Upper lobe of left lung (tissue), 4 donors: ENCODE data around the gene NAPB.

ENCODE experiments used
- EP300 ChIP-seq, 4 donors: sonication (generic); formaldehyde crosslinking; IDR thresholded peaks; one replicate each; pipeline ENCODE4 v1.5.1; 2017; ENCODE audit warnings: antibody characterized with exemption in 4 of 4, control low read depth in 2 of 4
- POLR2A ChIP-seq, 4 donors: fragments of 450-650 bp; IDR thresholded peaks; one replicate each; pipeline ENCODE4 v1.5.1; 2016 to 2017; ENCODE audit warnings: antibody characterized with exemption in 4 of 4, mild to moderate bottlenecking in 2 of 4
- TF ChIP-seq, protein P1 (sequence below), 6 experiments: fragments of 450-650 bp in 4 of 6; fragments of 200-600 bp in 2 of 6; sonication (generic) in 2 of 6; IDR thresholded peaks; one replicate each; pipeline ENCODE4 v1.5.1; 2016 to 2019; ENCODE audit warnings: antibody characterized with exemption in 6 of 6

DNA sequence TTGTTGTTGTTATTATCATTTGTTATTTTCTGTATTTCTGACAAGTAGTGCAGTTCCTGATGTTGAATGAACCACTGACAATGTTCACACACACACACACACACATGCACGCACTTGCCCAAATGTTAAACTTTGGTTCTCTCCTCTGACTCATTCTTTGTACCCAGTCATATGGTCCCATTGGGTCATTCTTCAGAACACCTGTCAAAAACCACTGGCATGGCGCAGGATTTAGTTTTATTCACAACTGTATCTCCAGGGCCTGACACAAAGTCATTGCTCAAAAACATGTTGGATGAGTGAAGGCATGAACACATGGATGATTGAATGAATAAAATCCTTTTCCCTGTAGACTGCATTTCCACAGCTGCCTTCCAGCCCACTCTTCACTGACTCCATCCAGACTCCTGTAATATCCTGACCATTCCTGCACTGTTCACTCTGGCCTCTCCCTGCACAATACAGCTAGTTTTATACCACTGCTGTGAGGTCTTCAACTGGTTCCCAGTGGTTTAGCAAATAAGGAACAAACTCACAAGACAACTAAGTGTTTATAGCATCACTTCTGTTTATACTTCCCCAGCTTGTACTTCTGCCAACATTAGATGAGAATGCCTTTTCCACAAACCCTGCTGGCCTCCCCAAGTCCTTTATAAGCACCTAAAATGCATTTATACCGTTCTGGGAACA lies 38.3 kb upstream of the NAPB start:
- TF ChIP-seq, protein P1, sequence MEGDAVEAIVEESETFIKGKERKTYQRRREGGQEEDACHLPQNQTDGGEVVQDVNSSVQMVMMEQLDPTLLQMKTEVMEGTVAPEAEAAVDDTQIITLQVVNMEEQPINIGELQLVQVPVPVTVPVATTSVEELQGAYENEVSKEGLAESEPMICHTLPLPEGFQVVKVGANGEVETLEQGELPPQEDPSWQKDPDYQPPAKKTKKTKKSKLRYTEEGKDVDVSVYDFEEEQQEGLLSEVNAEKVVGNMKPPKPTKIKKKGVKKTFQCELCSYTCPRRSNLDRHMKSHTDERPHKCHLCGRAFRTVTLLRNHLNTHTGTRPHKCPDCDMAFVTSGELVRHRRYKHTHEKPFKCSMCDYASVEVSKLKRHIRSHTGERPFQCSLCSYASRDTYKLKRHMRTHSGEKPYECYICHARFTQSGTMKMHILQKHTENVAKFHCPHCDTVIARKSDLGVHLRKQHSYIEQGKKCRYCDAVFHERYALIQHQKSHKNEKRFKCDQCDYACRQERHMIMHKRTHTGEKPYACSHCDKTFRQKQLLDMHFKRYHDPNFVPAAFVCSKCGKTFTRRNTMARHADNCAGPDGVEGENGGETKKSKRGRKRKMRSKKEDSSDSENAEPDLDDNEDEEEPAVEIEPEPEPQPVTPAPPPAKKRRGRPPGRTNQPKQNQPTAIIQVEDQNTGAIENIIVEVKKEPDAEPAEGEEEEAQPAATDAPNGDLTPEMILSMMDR (IDR thresholded peaks at IDR 0.05) = no peak
- TF ChIP-seq EP300 (IDR thresholded peaks at IDR 0.05) (no peak), POLR2A (IDR thresholded peaks at IDR 0.05) (no peak)
